ENCODE results near the gene PARD6G. TPM values are rescaled to one million over a fixed set of nuclear protein-coding genes. Genes with fewer than 3 reads are reported as not detected.
"Not testable (repeated sequence)": the region's sequence is repeated elsewhere in the genome, so short reads cannot be mapped to it uniquely, and the experiment has no call there.

Gene PARD6G
- total RNA-seq, 2 donors from 2014 or later, result 2.6 to 3.1 TPM

GRCh38 chr18:80227472-80227871 is 19.8 kb downstream of the PARD6G start:
- Histone ChIP-seq H3K4me3 (no peak overlapping the region), H3K36me3 (replicated peaks in 1 of 2; ENCODE audit: insufficient read depth in 1 of 2, low read depth in 2 of 2) (no peaks in the 10 kb centered on the region), H3K4me1 (no peaks in the 10 kb centered on the region), H3K27me3 (no peaks in the 10 kb centered on the region), H3K9me3 (no peaks in the 10 kb centered on the region), H3K27ac (no peak overlapping the region)
- 82 to 83% methylated on average over 5 of the region's 5 CpGs for WGBS, 2 donors
- no peak for TF ChIP-seq POLR2A (IDR thresholded peaks at IDR 0.05)
- TF ChIP-seq, protein P1, sequence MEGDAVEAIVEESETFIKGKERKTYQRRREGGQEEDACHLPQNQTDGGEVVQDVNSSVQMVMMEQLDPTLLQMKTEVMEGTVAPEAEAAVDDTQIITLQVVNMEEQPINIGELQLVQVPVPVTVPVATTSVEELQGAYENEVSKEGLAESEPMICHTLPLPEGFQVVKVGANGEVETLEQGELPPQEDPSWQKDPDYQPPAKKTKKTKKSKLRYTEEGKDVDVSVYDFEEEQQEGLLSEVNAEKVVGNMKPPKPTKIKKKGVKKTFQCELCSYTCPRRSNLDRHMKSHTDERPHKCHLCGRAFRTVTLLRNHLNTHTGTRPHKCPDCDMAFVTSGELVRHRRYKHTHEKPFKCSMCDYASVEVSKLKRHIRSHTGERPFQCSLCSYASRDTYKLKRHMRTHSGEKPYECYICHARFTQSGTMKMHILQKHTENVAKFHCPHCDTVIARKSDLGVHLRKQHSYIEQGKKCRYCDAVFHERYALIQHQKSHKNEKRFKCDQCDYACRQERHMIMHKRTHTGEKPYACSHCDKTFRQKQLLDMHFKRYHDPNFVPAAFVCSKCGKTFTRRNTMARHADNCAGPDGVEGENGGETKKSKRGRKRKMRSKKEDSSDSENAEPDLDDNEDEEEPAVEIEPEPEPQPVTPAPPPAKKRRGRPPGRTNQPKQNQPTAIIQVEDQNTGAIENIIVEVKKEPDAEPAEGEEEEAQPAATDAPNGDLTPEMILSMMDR (IDR thresholded peaks at IDR 0.05), result no peak
- intact Hi-C loops (cut with DNase I), result no loop called here
- DNase-seq, result no peak
- no peak for ATAC-seq

DNA sequence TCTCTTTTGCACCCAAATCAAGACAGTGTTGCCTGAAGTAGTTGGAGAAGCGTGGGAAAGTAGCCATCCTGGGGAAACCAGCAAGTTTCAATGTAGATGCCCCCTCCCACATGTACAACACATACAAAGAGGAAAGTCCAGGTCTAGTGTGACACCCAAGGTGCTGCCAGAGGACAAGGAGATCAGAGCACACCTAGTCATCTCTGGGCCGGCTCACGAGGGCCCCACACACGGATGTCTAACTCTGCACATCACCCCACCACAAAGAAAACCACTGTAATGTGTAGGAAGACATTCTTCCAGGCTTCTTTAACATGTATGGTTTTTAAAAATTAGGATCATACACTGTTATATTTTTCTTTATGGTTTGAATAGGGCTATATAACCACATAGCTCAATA is 21.6 kb downstream of the PARD6G start:
- no peak for TF ChIP-seq POLR2A (IDR thresholded peaks at IDR 0.05)
- TF ChIP-seq, protein P1 (IDR thresholded peaks at IDR 0.05), result no peak
- Histone ChIP-seq H3K9me3 (no peaks in the 10 kb centered on the region), H3K4me3 (no peak overlapping the region), H3K27ac (no peak overlapping the region), H3K27me3 (no peaks in the 10 kb centered on the region), H3K4me1 (no peaks in the 10 kb centered on the region), H3K36me3 (replicated peaks in 1 of 2; ENCODE audit: insufficient read depth in 1 of 2, low read depth in 2 of 2) (no peaks in the 10 kb centered on the region)
- no peak for ATAC-seq
- intact Hi-C loops (cut with DNase I), result no loop called here
- 82 to 83% methylated on average over 4 of the region's 4 CpGs for WGBS, 2 donors
- no peak for DNase-seq

DNA sequence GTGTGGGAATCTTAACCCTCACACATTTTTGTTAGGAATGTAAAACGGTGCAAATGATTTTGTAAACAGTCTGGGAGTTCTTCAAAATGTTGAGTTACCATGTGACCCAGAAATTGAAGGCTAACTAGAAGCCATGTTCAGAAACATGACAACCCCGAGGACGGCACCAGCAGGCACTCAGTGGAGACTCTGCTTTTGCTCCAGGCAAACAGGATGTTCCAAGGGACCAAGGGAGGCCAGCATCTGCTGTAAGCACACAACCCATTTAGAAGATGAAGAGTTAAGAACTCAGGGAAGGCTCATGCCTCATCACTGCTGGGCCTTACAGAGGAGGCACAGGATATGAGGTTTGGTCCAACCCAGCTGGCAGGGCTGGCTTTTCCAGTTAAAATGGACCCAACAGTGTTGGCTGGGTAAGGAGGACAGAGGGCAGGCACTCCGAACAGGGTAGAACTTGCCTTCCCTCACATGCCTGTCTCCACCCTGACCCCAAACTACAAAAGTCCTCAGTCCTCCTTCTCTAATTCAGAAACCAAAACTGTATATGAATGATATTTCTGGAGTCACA is 23.6 kb downstream of the PARD6G start:
- intact Hi-C loops (cut with DNase I), result no loop called here
- DNase-seq (no peak), ATAC-seq (no peak)
- Histone ChIP-seq H3K27ac (no peak overlapping the region), H3K27me3 (no peaks in the 10 kb centered on the region), H3K9me3 (no peaks in the 10 kb centered on the region), H3K4me3 (no peak overlapping the region), H3K4me1 (no peaks in the 10 kb centered on the region), H3K36me3 (replicated peaks in 1 of 2; ENCODE audit: insufficient read depth in 1 of 2, low read depth in 2 of 2) (no peaks in the 10 kb centered on the region)
- no peak for TF ChIP-seq POLR2A (IDR thresholded peaks at IDR 0.05)
- TF ChIP-seq, protein P1 (IDR thresholded peaks at IDR 0.05), result no peak
- WGBS, 2 donors, result 49 to 56% methylated on average over 4 of the region's 4 CpGs

- DNase-seq; ATAC-seq; H3K27me3 ChIP-seq; H3K4me3 ChIP-seq; H3K9me3 ChIP-seq; H3K4me1 ChIP-seq; H3K36me3 ChIP-seq (replicated peaks in 1 of 2; ENCODE audit: insufficient read depth in 1 of 2, low read depth in 2 of 2); H3K27ac ChIP-seq; intact Hi-C loops (cut with DNase I): not testable (repeated sequence)
- WGBS, 2 donors, result 94 to 96% methylated on average over 4 of the region's 4 CpGs
These were observed 27.8 kb downstream of the PARD6G start for GRCh38 chr18:80219488-80219887.

- intact Hi-C loops (cut with DNase I), result no loop called here
- ATAC-seq (no peak), DNase-seq (no peak)
- no peak overlapping the region for H3K27ac ChIP-seq
- H3K4me3 ChIP-seq, result no peak overlapping the region
- H3K36me3 ChIP-seq (replicated peaks in 1 of 2; ENCODE audit: insufficient read depth in 1 of 2, low read depth in 2 of 2), result no peaks in the 10 kb centered on the region
- no peak for TF ChIP-seq POLR2A (IDR thresholded peaks at IDR 0.05)
- TF ChIP-seq, protein P1 (IDR thresholded peaks at IDR 0.05), result no peak
- no peaks in the 10 kb centered on the region for H3K9me3 ChIP-seq
- H3K27me3 ChIP-seq, result no peaks in the 10 kb centered on the region
- no peaks in the 10 kb centered on the region for H3K4me1 ChIP-seq
- WGBS, 2 donors, result 93 to 97% methylated on average over 10 of the region's 10 CpGs
These were observed 28.7 kb downstream of the PARD6G start for GRCh38 chr18:80218341-80219227.

Data from body of pancreas (tissue), 4 donors.